Loucy (cell line): ENCODE data around the gene WSB2.

ENCODE experiments used
- CTCF ChIP-seq: fragments of 200-600 bp; sonication (generic); conservative IDR thresholded peaks from 2 replicates; pipeline ENCODE4 v1.5.1; 2014; ENCODE audit warnings: mild to moderate bottlenecking, antibody characterized with exemption, low read length
- EZH2phosphoT487 ChIP-seq: fragments of 200-600 bp; IDR thresholded peaks from 2 replicates; pipeline ENCODE4 v1.6.1; 2018; ENCODE audit warnings: antibody characterized with exemption, mild to moderate bottlenecking, moderate library complexity, borderline replicate concordance

GRCh38 chr12:118098401-118098800 is 37.4 kb upstream of the WSB2 start:
- TF ChIP-seq EZH2phosphoT487 (no peak), CTCF (no peak)
